ENCODE measurements around the gene ZFHX2. TPM values are rescaled to one million over a fixed set of nuclear protein-coding genes. Genes with fewer than 3 reads are reported as not detected.

ZFHX2 gene
- total and polyA plus RNA-seq, 2 of the 13 experiments (the other 11 are each of a cell fraction or from before 2014, with no cell fraction given) = 0.17 to 0.44 TPM

- TF ChIP-seq MXD1 (CRISPR knock-in tag; IDR thresholded peaks at IDR 0.05) (peak; percentile 60; the same call in 1 of the 2 replicates), ATF2 (CRISPR knock-in tag; IDR thresholded peaks at IDR 0.05) (no peak), ZNF660 (CRISPR knock-in tag; IDR thresholded peaks at IDR 0.05; ENCODE audit: borderline replicate concordance, low read depth) (no peak), NRL (CRISPR knock-in tag; IDR thresholded peaks at IDR 0.05; ENCODE audit: borderline replicate concordance) (peak; percentile 64; the same call in 1 of the 2 replicates), FOXO4 (CRISPR knock-in tag; conservative IDR thresholded peaks at IDR 0.05) (no peak), ZXDC (CRISPR knock-in tag; IDR thresholded peaks at IDR 0.05) (peak; percentile 66; the same call in 1 of the 2 replicates), PAWR (CRISPR knock-in tag; IDR thresholded peaks at IDR 0.05; ENCODE audit: borderline replicate concordance) (no peak), AHR (CRISPR knock-in tag; IDR thresholded peaks at IDR 0.05) (no peak), GRHL1 (CRISPR knock-in tag; conservative IDR thresholded peaks at IDR 0.05) (no peak), ARID3A (IDR thresholded peaks at IDR 0.05; ENCODE audit: low read depth, low read length) (no peak), BORCS8-MEF2B (CRISPR knock-in tag; IDR thresholded peaks at IDR 0.05) (peak; percentile 49; the same call in 1 of the 2 replicates), AKNA (CRISPR knock-in tag; IDR thresholded peaks at IDR 0.05; ENCODE audit: borderline replicate concordance) (no peak)
Observed at GRCh38 chr14:23580152-23580926, 28.8 kb upstream of the ZFHX2 start (continued).

All from HepG2 (cell line).